22Rv1 (cell line): ENCODE data around the gene NHEJ1.

Experiments used
- ZFX ChIP-seq: fragments of 450-650 bp; IDR thresholded peaks from 2 replicates; pipeline ENCODE4 v1.6.1; 2017; ENCODE audit warnings: antibody characterized with exemption, borderline replicate concordance
- TF ChIP-seq, protein P1 (sequence below): fragments of 450-650 bp; IDR thresholded peaks from 2 replicates; pipeline ENCODE4 v1.5.1; 2017; ENCODE audit warnings: mild to moderate bottlenecking

GRCh38 chr2:219045937-219046550 lies 114.6 kb downstream of the NHEJ1 start:
- TF ChIP-seq, protein P1, sequence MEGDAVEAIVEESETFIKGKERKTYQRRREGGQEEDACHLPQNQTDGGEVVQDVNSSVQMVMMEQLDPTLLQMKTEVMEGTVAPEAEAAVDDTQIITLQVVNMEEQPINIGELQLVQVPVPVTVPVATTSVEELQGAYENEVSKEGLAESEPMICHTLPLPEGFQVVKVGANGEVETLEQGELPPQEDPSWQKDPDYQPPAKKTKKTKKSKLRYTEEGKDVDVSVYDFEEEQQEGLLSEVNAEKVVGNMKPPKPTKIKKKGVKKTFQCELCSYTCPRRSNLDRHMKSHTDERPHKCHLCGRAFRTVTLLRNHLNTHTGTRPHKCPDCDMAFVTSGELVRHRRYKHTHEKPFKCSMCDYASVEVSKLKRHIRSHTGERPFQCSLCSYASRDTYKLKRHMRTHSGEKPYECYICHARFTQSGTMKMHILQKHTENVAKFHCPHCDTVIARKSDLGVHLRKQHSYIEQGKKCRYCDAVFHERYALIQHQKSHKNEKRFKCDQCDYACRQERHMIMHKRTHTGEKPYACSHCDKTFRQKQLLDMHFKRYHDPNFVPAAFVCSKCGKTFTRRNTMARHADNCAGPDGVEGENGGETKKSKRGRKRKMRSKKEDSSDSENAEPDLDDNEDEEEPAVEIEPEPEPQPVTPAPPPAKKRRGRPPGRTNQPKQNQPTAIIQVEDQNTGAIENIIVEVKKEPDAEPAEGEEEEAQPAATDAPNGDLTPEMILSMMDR: no peak
- TF ChIP-seq ZFX: no peak
